ENCODE results near the gene GALK1.

The GALK1 gene

GRCh38 chr17:75722076-75722475, 42.9 kb downstream of the GALK1 start:
- Histone ChIP-seq H3K9ac (ENCODE audit: low read length) (no peak overlapping the region), H3K4me3 (ENCODE audit: insufficient read depth, low read length, poor library complexity, severe bottlenecking) (no peak overlapping the region), H3K27ac (ENCODE audit: low read depth, low read length) (no peak overlapping the region), H3K4me2 (ENCODE audit: low read depth, low read length, poor library complexity, severe bottlenecking) (no peak overlapping the region), H3K79me2 (ENCODE audit: insufficient read depth, low read length) (no peaks in the 10 kb centered on the region), H3K36me3 (ENCODE audit: low read length) (no peaks in the 10 kb centered on the region), H2AFZ (ENCODE audit: low read depth, low read length, severe bottlenecking) (no peak overlapping the region), H4K20me1 (ENCODE audit: low read depth, low read length) (no peaks in the 10 kb centered on the region), H3K27me3 (ENCODE audit: low read length) (no peaks in the 10 kb centered on the region), H3F3A (ENCODE audit: insufficient read depth) (no peaks in the 10 kb centered on the region), H3K9me3 (ENCODE audit: insufficient read depth, low read length) (no peaks in the 10 kb centered on the region), H3K9me2 (replicated peaks; ENCODE audit: insufficient read depth, low read length) (no peaks in the 10 kb centered on the region)
- TF ChIP-seq, protein P1, sequence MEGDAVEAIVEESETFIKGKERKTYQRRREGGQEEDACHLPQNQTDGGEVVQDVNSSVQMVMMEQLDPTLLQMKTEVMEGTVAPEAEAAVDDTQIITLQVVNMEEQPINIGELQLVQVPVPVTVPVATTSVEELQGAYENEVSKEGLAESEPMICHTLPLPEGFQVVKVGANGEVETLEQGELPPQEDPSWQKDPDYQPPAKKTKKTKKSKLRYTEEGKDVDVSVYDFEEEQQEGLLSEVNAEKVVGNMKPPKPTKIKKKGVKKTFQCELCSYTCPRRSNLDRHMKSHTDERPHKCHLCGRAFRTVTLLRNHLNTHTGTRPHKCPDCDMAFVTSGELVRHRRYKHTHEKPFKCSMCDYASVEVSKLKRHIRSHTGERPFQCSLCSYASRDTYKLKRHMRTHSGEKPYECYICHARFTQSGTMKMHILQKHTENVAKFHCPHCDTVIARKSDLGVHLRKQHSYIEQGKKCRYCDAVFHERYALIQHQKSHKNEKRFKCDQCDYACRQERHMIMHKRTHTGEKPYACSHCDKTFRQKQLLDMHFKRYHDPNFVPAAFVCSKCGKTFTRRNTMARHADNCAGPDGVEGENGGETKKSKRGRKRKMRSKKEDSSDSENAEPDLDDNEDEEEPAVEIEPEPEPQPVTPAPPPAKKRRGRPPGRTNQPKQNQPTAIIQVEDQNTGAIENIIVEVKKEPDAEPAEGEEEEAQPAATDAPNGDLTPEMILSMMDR (IDR thresholded peaks at IDR 0.05; ENCODE audit: insufficient read depth, low read length, poor library complexity, severe bottlenecking) = no peak

DNA sequence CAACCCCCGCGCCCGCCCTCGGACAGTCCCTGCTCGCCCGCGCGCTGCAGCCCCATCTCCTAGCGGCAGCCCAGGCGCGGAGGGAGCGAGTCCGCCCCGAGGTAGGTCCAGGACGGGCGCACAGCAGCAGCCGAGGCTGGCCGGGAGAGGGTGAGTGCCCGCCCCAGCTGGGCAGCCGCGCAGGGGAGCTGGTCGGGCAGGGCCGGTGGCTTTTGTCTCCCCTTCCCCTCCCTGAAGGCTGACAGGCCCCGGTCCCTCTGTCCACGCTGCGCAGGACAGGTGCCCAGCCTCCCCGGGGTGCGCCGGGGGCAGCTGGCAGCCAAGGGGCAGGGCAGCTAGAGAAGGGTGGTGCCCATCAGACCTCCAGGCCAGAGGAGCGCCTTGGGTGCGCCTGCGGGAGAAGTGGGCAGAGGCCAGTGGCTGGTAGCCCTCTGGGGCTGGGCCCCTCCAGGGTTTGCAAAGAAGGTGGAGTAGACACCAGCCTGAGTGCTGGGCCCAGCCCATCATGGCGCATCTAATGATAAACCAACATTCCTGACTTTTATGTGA, 43.5 kb downstream of the GALK1 start:
- H3K4me3 ChIP-seq (ENCODE audit: insufficient read depth, low read length, poor library complexity, severe bottlenecking) = peak overlapping the region; percentile 32
- peak overlapping the region; percentile 53 for H3K4me2 ChIP-seq (ENCODE audit: low read depth, low read length, poor library complexity, severe bottlenecking)
- no peaks in the 10 kb centered on the region for H3K9me2 ChIP-seq (replicated peaks; ENCODE audit: insufficient read depth, low read length)
- H3K9ac ChIP-seq (ENCODE audit: low read length) = no peak overlapping the region; the same call in 1 of the 2 replicates
- no peaks in the 10 kb centered on the region for H3K27me3 ChIP-seq (ENCODE audit: low read length)
- H3K9me3 ChIP-seq (ENCODE audit: insufficient read depth, low read length) = no peaks in the 10 kb centered on the region
- no peak overlapping the region for H2AFZ ChIP-seq (ENCODE audit: low read depth, low read length, severe bottlenecking)
- no peaks in the 10 kb centered on the region for H3K36me3 ChIP-seq (ENCODE audit: low read length)
- no peak overlapping the region for H3K27ac ChIP-seq (ENCODE audit: low read depth, low read length)
- H3K79me2 ChIP-seq (ENCODE audit: insufficient read depth, low read length) = no peaks in the 10 kb centered on the region
- TF ChIP-seq EZH2phosphoT487 (conservative IDR thresholded peaks at IDR 0.05; ENCODE audit: low read length) = no peak
- TF ChIP-seq, protein P1 (IDR thresholded peaks at IDR 0.05; ENCODE audit: insufficient read depth, low read length, poor library complexity, severe bottlenecking) = no peak
- H4K20me1 ChIP-seq (ENCODE audit: low read depth, low read length) = no peaks in the 10 kb centered on the region
- no peaks in the 10 kb centered on the region for H3F3A ChIP-seq (ENCODE audit: insufficient read depth)

DNA sequence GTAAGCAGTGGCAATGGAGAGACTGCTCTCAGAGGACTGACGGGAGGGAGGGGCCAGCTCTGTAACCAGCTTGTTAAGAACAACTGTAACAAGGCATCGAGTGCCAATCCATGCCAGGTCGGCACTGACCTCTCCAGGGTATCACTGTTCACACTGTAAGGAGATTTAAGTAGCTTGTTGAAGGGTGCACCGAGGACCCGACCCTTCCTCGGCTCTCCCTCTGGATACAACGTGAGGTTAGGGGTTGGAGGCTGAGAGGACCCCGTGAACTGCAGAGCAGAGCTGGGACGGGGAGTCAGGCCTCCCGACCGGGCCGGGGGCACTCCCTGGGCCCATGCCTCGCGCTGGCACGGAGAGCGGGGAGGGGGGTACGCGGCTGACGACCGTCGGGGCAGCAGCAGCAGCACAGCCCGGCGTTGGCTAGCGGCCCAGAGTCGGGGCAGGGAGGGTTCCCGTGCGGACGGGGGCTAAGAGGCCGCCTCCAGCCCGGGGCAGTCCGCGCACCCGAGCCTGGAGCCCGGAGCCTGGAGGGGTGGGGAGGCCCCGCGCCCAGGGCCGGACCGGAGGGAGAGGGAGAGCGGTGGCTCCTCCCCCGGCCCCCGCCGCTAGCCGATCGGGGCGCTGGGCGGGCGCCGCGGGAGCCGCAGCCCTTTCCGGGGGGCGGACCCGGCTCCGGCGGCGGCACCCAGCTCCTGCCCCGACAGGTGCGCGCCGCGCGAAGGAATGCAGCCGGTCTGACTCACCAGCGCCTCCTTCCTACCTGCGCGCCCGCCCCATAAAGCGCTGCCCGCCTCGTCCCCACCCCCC, 44.1 kb downstream of the GALK1 start, which contains the start of gene ITGB4:
TSS of gene ITGB4 (plus strand) at position 804 of the 807 bp plus-strand sequence. CDS start 3,245 bp downstream, outside the sequence.
- no peaks in the 10 kb centered on the region for H3K9me3 ChIP-seq (ENCODE audit: insufficient read depth, low read length)
- H3K4me3 ChIP-seq (ENCODE audit: insufficient read depth, low read length, poor library complexity, severe bottlenecking) = peak within 1 kb of the TSS; percentile 45
- H3K9me2 ChIP-seq (replicated peaks; ENCODE audit: insufficient read depth, low read length) = no peaks in the 10 kb centered on the region
- H3K9ac ChIP-seq (ENCODE audit: low read length) = peak within 1 kb of the TSS; percentile 41
- peak within 1 kb of the TSS; percentile 22 for H2AFZ ChIP-seq (ENCODE audit: low read depth, low read length, severe bottlenecking)
- no peak within 1 kb of the TSS for H3K27ac ChIP-seq (ENCODE audit: low read depth, low read length)
- H3F3A ChIP-seq (ENCODE audit: insufficient read depth) = no peaks in the 10 kb centered on the region
- no peaks in the 10 kb centered on the region for H3K79me2 ChIP-seq (ENCODE audit: insufficient read depth, low read length)
- H3K4me2 ChIP-seq (ENCODE audit: low read depth, low read length, poor library complexity, severe bottlenecking) = peak within 1 kb of the TSS; percentile 53
- no peaks in the 10 kb centered on the region for H3K27me3 ChIP-seq (ENCODE audit: low read length)
- H4K20me1 ChIP-seq (ENCODE audit: low read depth, low read length) = no peaks in the 10 kb centered on the region
- TF ChIP-seq, protein P1 (IDR thresholded peaks at IDR 0.05; ENCODE audit: insufficient read depth, low read length, poor library complexity, severe bottlenecking) = no peak
- TF ChIP-seq EZH2phosphoT487 (conservative IDR thresholded peaks at IDR 0.05; ENCODE audit: low read length) = no peak
- H3K36me3 ChIP-seq (ENCODE audit: low read length) = no peaks in the 10 kb centered on the region

All from SU-DHL-6 (cell line).